Ovary (tissue), 3 donors: ENCODE results near the gene ARHGAP1.

Source experiments
- CTCF ChIP-seq, 3 donors: fragments of 450-650 bp in 2 of 3; fragments of 200-600 bp in 1 of 3; IDR thresholded peaks; one replicate each; pipeline versions ENCODE4 v1.5.1 to v1.8.0; 2016 to 2022; ENCODE audit warnings: antibody characterized with exemption in 3 of 3, mild to moderate bottlenecking in 1 of 3
- POLR2A ChIP-seq: fragments of 450-650 bp; IDR thresholded peaks from one replicate; pipeline ENCODE4 v1.6.1; 2017; ENCODE audit warnings: antibody characterized with exemption, mild to moderate bottlenecking, moderate library complexity
- donor health status: DM: no; HTN: no; CAD: no.

- TF ChIP-seq CTCF (IDR thresholded peaks at IDR 0.05) (no peak), POLR2A (no peak)
Measured at GRCh38 chr11:46722566-46723358, 22.3 kb upstream of the ARHGAP1 start.
